ENCODE measurements around the gene DVL1.
"Not testable (repeated sequence)": the region's sequence is repeated elsewhere in the genome, so short reads cannot be mapped to it uniquely, and the experiment has no call there.

The DVL1 gene

DNA sequence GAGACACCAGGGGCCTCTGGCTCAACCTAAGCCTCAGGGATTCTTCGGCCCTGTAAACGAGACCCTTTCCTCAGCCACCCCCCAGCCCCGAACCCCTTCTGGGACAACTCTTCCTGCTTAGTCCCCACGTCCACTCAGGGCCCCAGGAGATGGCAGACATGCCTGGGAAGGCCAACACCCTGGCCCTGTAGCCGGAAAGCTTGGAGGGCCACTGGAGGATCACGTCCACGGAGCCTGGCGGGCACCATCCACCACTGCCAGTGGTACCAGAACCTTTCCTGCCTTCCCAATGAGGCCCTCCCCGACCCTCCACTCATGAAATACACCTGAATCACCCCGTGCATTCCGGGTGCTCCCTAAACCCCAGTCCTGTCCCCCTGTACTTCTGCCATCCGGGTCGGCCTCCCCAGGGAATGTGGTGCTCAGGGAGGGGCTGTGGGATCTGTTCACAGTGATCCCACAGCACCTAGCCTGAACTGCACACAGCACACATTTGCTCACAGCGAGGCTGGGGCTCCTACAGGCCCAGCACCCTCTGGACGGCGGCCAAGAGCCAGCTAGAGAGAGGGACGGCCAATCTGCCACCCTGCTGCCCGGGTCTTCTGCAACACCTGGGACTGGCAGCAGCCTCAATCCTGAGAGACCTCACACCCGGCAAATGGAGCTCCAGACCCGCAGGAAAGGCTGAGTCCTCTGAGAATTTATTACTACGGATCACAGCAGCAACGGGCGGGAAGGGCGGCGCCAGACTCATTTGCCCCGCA is 24.0 kb upstream of the DVL1 start:
- DNase-seq: no peak

DNA sequence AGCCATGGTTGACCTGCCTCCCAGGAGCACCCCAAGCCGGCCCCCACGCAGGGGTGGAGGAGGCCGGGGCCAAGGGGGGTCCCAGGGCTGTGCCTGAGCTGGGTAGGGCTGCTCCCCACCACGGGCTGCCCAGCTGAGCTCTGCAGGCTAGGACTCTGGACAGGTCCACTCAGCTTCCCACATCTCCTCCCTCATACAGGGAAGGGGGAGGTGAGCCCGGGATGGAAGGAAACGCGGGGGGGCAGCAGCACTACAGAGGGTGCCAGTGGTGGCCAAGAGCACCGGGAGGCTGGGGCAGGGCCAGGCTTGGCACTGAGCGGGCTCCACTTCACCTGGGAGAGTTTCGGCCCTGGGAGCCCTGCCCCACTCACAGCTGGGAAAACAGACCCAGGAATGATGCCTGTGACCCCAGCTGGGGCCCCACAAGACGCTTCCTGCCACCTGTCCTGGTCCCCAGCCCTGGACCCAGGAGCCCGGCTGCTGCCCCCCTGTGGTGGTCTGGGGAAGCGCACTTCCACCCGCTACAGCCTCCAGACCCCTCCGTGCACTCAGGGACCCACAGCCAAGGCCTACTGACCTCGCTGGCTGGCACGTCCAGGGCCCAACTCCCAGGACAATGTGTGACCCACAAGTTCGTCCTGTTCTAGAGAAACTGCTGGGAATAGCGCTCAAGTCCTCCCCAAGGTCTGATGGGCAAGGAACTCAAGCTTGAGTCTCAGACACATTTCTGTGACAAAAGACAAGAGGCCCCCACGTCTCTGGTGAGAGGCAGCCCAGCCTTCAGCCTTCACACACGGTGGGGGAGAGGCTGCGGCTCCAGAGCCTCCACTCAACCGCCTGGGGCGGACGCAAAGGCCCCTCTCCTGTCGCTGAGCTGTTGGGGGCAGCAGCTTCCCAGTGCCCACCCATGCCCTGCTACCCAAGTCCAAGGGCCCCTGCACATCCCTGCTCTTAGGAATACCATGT is 22.8 kb upstream of the DVL1 start:
- DNase-seq: peak; percentile 81

DNA sequence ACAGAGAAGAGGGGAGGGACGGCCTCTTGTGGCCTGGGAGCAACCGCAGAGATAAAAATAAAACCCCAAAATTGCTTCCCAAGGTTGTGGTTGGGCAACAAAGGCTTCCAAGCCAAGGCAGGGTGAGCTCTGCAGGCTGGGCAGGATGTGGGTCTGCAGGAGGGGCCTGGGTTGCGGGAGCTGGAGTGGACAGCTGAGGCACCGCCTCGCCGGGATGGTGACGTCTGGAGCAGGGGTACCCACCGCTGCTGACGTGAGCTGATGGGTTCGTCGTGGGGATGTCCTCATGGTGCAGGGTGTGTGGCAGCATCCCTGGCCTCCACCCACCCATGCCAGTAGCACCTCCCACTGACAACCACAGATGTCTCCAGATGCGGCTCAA is 22.1 kb upstream of the DVL1 start:
- peak; percentile 33 for DNase-seq

DNA sequence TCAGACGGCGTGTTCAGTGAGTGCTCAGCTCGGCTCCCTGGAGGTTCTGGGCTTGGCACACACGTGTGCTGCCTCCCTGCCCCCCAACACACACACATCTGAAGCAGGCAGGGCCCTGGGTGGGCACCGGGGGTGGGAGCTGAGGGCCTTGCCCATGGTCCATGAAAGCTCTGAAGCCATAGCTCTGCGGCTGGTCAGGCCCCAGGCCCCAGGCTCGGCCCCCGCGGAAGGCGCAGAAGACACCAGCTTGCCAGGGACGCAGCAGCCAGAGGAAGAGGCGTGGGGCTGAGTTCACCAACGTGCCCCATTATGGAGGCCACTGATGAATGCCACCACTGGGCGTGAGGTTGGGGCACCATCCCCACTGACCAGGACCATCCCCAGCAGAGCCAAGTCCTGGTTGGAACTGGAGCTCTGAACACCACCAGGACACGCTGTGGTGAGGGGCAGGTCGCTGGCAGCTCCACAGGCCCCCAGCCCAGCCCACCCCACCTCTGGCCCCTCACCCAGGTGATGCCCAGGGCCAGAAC is 21.6 kb upstream of the DVL1 start:
- no peak for DNase-seq

DNA sequence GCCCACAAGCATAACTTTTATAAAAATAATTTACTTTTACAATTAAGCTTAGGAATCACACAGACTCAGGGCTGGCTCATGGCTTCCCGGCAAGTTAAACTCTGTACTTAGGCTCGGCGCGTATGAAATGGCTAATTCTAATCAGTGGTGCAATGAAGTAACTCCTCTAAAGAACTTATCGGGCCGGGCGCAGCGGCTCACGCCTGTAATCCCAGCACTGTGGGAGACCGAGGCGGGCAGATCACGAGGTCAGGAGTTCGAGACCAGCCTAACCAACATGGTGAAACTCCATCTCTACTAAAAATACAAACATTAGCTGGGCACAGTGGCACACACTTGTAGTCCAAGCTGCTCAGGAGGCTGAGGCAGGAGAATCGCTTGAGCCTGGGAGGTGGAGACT is 20.9 kb upstream of the DVL1 start:
- not testable (repeated sequence) for DNase-seq

DNA sequence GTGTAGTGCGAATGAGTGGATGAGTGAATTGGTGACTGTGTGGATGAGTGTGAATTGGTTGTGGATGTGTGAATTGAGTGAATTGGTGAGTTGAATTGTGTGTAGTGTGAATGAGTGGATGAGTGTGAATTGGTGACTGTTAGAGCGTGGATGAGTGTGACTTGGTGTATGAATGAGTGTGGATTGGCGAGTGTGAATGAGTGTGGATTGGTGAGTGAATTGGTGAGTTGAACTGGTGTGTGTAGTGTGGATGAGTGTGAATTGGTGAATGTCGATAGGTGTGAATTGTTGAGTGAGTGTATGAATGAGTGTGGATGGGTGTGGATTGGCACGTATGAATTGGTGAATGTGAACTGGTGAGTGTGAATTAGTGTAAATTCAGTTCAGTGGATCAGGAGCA is 18.1 kb upstream of the DVL1 start:
- DNase-seq: no peak

DNA sequence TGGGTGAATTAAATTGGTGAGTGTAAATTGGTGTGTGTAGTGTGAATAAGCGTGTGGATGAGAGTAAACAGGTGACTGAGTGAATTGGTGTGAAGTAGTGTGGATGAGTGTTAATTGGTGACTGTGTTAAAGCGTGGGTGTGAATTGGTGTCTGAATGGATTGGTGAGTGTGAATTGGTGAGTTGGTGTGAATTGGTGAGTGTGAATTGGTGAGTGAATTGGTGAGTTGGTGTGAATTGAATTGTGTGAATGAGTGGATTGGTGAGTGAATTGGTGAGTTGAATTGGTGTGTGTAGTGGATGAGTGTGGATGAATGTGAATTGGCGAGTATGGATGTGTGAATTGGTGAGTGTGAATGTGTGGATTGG is 17.5 kb upstream of the DVL1 start:
- no peak for DNase-seq

DNA sequence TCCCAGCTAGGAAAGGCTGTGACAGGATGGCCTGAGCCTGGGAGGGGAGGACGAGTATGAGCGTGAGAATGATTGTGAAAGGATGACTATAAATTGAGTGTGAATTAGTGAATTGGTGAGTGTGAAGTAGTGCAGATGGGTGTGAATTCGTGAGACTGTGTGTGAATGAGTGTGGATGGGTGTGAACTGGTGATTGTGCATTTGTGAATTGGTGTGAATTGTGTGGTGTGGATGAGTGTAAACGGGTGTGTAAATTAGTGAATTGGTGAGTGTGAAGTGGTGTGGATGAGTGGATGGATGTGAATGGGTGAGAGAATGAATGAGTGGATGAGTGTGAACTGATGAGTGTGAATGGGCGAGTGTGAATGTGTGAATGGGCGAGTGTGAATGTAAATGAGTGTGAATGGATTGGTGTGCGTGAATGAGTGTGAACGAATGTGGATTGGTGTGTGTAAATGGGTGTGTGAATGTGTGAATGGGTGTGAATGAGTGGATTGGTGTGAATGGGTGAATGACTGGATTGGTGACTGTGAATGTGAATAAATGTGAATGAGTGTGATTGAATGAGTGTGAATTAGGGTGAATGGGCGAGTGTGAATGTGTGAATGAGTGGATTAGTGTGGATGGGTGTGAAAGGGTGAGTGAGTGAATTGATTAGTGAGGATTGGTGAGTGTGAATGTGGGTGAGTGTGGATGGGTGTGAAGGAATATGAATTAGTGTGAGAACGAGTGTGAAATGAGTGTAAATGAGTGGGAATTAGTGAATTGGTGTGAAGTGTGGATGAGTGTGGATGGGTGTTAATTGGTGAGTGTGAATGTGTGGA is 16.9 kb upstream of the DVL1 start:
- DNase-seq: no peak

DNA sequence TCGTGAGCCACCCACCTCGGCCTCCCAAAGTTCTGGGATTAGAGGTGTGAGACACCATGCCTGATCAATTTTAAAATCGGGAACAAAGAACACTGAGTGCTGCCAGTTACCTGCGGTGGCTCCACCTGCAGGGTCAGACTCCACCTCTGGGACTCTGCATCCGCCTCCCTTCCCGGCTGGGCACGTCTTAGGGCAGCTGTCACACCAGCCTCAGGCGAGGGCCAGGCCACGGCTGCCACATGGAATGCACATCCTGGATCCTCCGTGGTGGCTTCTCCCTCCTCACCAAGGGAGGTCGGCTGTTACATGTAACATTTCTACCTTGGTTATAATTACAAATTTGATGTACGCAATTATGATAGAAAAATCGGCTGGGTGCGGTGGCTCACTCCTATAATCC is 15.0 kb upstream of the DVL1 start:
- DNase-seq: no peak

DNA sequence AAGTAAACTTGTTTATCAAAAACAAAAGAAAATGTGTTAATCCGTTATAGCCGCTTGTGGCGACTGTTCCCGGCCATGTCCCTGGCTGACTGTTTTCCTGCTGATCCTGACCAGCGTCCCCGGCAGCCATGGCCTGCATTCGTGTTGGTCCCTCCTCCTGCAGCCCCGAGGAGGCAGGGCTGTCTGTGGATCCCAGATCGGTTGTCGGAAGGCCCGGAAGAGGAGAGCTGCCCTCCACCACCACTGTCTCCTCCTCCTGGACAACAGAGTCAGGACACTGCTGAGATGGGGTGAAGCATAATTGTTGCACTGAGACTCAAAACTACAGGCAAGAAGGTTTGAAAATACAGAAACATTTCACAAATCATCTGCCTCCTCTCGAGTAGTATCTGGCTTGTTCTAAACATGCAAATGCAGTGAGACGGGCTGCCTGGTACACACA is 12.8 kb upstream of the DVL1 start:
- DNase-seq: no peak

DNA sequence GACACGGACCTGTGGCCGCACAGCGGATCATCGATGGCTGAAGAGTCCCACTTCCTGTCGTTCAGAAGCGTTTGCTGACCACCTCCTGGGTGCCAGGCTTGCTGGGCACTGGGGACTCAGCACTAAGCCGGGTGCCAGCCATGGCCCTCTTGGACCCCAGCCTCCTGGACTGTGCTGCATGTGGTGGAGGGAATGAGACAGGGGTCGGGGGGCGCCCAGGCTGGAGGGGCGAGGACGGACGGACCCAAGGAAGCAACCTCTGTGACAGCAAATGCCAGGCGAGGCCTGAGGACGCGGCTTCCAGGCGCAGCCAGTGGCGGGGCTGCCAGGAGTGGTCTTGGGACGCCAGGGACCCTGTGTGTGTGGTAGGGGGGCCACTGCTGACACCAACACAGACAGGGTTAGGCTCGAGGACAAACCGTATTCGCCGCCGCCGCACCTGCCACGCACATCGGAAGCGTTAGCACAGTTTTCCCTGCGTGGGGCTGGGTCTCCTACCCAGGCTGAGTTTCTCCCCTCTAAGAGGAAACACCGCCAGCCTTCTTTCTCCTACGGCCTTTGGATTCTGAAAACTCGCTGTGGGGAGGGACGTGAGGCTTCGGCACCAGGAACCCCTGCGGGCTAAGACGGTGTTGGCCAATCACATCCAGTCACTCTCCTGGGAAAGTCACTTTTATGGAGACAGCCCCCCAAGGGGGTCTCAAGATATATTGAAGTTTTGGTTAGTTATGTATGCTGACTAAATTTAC is 12.2 kb upstream of the DVL1 start:
- no peak for DNase-seq

DNA sequence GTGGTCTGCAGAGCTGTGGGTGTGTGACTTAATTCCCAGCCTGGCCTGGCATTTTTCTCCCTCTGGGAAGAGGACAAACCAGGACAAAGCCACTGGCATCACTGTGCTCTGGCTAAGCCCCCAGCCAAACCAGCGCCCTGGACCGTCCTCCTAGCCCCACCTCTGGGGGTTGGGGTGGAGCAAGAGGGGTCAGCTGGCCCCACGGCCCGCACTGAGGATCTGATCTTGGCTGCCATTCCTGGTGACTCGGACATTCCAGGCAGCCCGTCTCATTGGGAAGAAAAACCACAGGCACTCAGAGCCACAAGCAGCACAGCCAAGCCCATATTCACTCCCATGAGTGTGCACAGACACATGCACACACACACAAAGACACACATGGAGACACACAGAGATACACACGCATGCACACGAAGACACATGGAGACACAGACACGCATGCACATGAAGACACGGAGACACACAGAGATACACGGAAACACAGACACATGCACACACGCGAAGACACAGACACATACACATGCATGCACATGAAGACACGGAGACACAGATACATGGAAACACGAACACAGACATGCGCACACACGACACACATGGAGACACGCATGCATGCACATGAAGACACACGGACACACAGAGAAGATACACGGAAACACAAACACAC is 11.4 kb upstream of the DVL1 start:
- no peak for DNase-seq

DNA sequence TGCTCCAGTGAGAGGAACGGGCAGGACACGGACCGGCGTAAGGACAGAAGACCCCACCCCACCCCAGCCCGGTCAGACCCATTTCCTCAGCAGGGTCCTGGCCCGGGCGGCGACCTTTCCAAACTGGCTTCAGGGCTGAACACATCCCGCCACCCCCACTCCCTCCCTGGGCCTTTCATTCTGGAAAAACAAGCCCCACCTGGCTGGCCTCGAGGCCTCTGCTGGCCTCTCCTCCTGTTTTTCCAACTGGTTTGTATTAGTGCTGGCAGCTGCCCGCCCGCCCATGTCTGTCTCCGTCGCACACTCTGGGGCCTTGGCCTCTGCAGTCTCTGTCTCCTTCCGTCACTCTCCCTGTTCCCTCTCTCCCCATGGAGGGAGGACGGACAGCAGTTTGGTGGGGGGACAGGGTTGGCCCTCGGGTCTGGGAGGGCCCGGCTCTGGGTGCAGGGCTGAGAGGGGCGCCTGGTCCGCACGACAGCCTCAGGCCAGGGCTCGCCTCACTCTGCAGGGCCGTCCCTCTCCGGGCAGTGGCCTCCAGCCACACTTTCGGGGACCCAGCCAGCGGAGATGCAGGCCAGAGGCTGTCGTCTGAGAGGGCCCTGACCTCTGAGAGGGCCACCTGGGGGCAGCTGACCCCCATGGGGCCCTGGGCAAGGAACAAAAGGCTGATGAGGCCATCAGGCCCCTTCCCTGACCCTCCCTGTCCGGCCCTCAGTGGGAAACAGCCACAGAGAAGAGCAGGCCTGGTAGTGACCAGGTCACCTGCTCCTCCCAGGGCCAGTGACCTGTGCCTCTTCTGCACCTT is 10.6 kb upstream of the DVL1 start:
- no peak for DNase-seq

DNA sequence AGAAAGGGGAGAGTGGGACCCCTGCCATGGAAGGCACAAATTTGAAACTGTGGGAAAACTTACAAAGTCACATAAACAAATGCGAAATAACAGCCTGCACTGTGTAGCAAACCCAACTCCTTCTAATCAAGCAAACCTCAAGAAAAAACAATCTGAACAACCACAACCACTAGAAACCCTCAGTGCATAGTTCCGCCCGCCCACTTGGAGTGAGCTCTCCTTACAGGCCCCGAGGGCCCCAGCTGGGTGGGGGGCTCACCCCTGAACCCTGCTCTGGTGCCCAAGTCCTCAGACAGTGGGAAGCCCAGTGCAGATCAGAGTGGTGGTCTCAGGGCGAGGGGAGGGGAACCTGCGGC is 10.1 kb upstream of the DVL1 start:
- no peak for DNase-seq

DNA sequence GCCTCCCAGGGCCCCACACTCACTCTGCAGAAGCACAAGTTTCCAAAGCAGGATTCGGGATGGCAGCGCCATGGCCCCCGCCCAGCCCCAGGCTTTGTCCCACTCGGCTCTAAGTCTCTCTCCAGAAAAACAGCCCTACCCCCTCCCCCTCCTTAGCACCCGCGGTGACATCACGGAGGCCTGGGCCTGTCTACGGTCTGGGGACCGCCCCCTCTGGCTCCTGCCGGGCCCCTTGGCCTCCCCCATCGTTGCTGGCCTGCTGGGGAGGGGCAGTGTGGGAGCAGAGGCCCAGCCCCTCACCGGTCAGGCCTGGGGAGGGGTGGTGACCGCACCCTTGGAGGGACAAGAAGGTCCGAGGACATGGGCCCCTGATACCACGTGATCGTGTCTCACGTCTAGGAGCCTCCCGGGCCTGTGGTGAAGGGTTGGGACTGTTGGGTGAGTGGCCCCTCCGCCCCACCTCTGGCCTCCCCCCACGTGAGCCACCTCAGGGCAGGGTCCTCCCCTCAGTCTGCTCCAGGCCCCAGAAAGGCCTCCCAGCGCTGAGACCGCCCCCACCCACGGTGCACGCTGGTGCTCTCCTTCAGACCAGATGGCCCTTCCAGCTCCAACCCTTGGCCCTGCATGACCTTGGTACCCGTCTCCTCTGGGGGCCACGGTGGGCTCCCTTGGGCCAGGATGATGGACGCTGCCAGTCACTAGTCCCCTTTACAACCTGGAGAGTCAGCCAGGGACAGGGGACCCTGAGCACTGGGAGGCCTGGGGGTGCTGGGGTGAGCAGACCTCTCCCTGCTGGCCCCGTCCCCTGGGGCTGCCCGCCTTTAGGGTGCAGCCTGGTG is 9.4 kb upstream of the DVL1 start, which contains the start of gene MXRA8:
Gene MXRA8, minus strand, starts transcription at position 123 of the 839 bp plus-strand sequence. Its CDS starts 51 bp downstream, at position 72.
- no peak for DNase-seq

DNA sequence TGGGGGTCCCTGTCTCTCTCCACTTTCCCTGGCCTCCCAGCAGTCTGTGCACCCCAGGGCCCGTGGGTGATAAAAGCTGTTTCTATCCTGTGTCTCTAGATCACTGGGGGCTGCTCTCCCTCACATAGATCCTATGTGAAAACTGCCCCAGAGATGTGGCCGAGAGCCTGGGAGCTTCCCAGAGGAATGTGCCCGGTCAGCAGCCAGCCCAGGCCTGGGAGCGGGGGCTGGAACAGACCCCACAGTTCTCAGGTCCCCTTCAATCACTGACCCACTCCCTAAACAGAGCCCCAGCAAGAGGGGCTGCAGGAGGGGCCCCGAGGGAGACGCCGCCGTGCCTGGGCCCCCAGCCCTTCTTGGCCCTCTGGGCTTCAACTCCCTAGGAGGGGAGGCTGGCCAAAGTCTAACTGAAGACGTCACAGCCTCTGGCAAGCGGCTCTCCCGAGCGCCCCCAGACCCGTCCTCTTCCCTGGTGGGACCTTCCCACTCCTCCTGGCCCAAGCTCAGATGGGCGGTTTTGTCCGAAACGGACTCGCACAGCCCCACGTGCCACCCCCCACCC is 8.7 kb upstream of the DVL1 start:
- DNase-seq: no peak

DNA sequence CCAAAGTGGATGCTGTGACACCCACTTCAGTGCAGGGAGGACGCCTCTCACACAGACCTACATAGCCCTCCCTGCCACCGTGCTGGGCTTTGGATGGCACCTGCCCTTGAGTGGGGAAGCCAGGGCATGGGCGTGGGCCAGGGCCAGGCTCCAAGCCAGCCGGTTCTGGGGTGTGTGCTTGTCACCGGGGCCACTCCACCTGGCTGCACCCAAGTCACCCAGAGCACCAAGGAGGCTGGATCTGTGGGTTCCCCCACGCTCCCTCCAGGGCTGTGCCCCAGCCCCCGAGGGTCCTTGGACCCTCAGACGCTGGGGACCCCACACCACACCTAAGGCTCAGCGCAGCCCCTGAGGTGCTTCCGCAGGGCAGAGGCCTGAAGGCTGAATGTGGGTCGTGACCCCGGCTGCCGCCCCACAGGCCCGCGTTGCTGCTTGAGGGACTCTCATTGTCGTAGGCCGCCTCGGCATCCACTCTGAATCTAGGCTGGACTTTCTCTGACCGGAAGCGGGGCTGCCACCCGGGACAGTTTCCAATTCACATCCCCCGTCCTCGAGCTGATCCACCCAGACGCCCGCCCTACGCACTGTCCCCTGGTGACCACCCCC is 7.7 kb upstream of the DVL1 start:
- DNase-seq: no peak

DNA sequence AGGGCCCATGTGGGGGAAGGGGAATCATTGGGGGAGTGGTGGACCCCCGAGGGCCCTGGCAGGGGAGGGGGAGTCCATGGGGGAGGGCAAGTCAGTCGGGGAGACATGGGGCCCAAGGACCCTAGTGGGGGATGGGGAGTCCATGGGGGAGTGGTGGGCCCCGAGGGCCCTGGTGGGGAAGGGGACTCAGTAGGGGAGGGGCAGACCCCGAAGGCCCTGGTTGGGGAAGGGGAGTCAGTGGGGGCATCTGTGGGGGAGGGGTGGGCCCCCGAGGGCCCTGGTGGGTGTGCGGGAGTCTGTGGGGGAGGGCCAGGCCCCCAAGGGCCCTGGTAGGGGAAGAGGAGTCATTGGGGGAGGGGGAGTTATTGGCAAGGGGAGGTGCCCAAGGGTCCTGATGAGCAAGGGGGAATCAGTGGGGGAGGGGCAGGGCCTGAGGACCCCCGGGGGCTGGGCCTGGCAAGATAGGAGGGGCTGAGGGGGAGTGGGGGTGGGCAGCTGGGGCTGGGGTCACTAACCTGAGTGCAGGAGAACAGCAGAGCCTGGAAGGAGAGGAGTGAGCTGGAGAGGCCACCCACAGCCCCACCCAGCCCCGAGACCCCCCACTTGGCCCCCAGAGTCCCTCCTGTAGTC is 7.1 kb upstream of the DVL1 start:
- no peak for DNase-seq

DNA sequence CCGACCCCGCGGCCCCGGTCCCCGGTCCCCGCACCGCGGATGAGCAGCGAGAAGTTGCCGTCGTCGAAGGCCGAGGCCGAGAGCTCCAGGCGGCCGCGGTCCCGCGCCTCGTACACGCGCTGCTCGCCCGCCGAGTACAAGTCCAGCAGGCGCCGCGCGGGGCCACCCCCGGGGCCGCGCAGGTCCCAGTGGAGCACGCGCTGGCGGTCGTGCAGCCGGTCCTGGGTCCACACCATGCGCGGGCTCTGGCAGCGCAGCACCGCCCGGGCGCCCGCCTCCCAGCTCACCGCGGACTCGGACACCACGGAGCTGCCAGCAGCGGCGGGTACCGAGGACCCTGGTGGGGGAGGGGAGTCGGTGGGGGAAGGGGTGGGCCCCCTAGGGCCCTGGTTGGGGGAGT is 6.2 kb upstream of the DVL1 start:
- DNase-seq: no peak

Measured in stimulated activated CD4-positive, alpha-beta T cell treated with anti-CD3 and anti-CD28 coated beads, Interleukin-4, amount 100 ng/mL, for 24 hours (primary cell).